Measurements from ENCODE around the gene CLDN6. TPM values are rescaled to one million over a fixed set of nuclear protein-coding genes. Genes with fewer than 3 reads are reported as not detected.

The CLDN6 gene, protein sequence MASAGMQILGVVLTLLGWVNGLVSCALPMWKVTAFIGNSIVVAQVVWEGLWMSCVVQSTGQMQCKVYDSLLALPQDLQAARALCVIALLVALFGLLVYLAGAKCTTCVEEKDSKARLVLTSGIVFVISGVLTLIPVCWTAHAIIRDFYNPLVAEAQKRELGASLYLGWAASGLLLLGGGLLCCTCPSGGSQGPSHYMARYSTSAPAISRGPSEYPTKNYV
- total RNA-seq (2014; rRNA removed; shearing (Covaris generic)), result not detected in 2 replicates

DNA sequence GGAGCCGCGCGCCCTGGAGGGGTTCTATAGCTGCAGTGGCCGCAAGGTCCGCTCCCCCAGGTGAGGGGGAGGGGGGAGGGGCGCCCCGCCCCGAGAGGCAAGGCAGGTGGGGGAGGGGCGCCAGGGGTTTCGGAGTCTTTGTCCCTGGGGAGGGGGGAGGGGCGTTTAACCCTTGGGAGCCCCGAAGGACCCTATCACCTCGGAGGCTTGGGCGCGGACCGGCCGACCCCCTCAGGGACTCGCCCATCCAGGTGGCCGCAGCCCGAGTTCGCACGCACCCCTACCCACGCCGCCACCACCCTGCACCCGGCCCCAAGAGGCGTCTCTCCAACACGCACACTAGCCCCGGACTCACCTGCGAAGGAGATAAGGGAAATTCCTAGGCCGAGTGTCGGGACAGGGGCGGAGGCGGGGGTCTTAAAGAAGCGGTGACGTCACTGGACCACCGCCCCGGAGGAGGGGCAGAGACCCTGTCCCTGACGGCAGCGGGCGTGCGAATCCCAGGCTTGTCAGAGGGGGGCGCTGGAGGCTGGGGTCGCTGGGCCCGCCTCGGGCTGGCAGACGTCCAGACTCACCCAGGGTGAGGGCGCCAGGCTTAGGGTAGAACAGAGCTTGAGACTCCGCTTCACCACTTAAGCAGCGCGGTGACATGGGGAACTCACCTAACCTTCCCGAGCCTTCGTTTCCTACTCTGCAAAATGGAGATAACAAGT, at the start of gene CLDN6:
TSS of gene CLDN6 (minus strand) at position 390 of the 713 bp plus-strand sequence. CDS start 2,162 bp downstream, outside the sequence.
- DNase-seq, result peak; percentile 28 to 31
- Histone ChIP-seq H3K4me1 (peaks cover 9% of the 10 kb centered on the region), H3K4me3 (no peak within 1 kb of the TSS), H3K27me3 (no peaks in the 10 kb centered on the region; the same call in 1 of the 2 replicates), H3K27ac (no peak within 1 kb of the TSS), H3K9me3 (replicated peaks) (no peaks in the 10 kb centered on the region), H3K36me3 (peaks cover 7% of the 10 kb centered on the region)

DNA sequence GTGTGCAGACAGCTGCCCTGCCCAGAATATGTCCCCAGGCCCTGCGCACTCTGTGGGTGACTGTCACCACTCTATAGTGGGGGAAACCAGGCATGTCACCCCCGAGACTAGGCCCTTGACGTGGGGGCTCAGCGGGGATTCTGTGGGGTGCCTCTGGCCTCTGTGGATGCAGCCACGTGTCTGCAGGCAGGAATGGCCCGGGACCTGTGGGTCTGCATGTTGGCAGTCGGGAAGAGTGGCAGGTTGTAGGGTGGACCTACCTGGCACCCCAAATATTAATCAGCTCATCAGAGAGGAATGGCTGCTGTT, 48.4 kb upstream of the CLDN6 start:
- H3K4me1 ChIP-seq, result peaks cover 17% of the 10 kb centered on the region
- H3K27me3 ChIP-seq, result no peaks in the 10 kb centered on the region
- H3K36me3 ChIP-seq, result peaks cover 18% of the 10 kb centered on the region
- peak overlapping the region; percentile 69 for H3K4me3 ChIP-seq
- H3K9me3 ChIP-seq (replicated peaks), result no peaks in the 10 kb centered on the region
- DNase-seq, result no peak
- H3K27ac ChIP-seq, result peak overlapping the region; percentile 92; the same call in 1 of the 2 replicates

DNA sequence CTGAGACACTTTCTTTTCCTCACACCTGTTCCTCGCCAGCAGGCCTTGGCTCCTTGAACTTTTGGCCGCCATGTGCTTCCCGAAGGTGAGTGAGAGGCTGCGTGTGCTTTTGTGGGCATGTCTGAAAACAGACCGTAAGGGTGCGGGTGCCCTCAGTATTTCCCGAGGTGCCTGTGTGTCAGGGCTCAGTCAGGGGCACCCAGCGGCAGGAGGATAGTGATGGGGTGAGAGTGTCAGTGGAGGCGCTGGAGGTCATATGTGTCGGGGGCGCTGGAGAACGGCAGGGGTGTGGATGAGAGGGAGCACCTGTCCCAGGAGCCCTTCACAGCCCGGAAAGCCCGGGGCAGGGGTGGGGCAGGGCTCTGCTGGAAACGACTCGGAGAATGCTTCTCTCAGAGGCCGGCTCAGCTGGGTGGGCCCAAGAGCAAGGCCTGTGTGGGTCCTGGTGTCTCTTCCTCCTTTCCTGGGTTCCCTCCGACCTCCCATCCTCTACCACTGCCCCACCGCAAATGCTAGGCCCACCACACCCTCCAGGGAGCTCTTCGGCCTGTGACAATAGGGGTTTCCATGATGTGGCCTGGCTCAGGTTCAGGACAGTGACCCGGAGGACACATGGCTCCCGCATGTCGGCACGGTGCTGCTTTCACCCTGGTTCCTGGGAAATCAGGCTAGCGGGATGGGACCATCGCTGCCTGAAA, 47.9 kb upstream of the CLDN6 start:
- Histone ChIP-seq H3K27ac (peak overlapping the region; percentile 92), H3K9me3 (replicated peaks) (no peaks in the 10 kb centered on the region), H3K27me3 (no peaks in the 10 kb centered on the region), H3K4me1 (peaks cover 22% of the 10 kb centered on the region), H3K4me3 (peak overlapping the region; percentile 69), H3K36me3 (peaks cover 18% of the 10 kb centered on the region)
- DNase-seq, result peak; percentile 34 to 39

GRCh38 chr16:3065069-3065741, 47.2 kb upstream of the CLDN6 start, which contains the start of gene IL32:
Gene IL32 (plus strand): TSS chr16:3065640. CDS start chr16:3065812, 172 bp downstream.
- peak within 1 kb of the TSS; percentile 92 for H3K27ac ChIP-seq
- peak; percentile 88 to 89 for DNase-seq
- H3K9me3 ChIP-seq (replicated peaks), result no peaks in the 10 kb centered on the region
- peak within 1 kb of the TSS; percentile 69 for H3K4me3 ChIP-seq
- H3K4me1 ChIP-seq, result peaks cover 22% of the 10 kb centered on the region
- no peaks in the 10 kb centered on the region for H3K27me3 ChIP-seq
- peaks cover 18% of the 10 kb centered on the region for H3K36me3 ChIP-seq

- no peaks in the 10 kb centered on the region for H3K9me3 ChIP-seq (replicated peaks)
- peaks cover 29% of the 10 kb centered on the region for H3K4me1 ChIP-seq
- no peaks in the 10 kb centered on the region for H3K27me3 ChIP-seq
- H3K4me3 ChIP-seq, result no peak overlapping the region
- no peak for DNase-seq
- no peak overlapping the region for H3K27ac ChIP-seq
- peaks cover 14% of the 10 kb centered on the region for H3K36me3 ChIP-seq
These were observed 45.8 kb upstream of the CLDN6 start for GRCh38 chr16:3063625-3064386.

GRCh38 chr16:3062553-3062952, 44.6 kb upstream of the CLDN6 start:
- Histone ChIP-seq H3K36me3 (peaks cover 3% of the 10 kb centered on the region; the same call in 1 of the 2 replicates), H3K4me1 (peaks cover 29% of the 10 kb centered on the region), H3K4me3 (no peak overlapping the region), H3K9me3 (replicated peaks) (no peaks in the 10 kb centered on the region), H3K27me3 (no peaks in the 10 kb centered on the region), H3K27ac (no peak overlapping the region)
- no peak for DNase-seq

DNA sequence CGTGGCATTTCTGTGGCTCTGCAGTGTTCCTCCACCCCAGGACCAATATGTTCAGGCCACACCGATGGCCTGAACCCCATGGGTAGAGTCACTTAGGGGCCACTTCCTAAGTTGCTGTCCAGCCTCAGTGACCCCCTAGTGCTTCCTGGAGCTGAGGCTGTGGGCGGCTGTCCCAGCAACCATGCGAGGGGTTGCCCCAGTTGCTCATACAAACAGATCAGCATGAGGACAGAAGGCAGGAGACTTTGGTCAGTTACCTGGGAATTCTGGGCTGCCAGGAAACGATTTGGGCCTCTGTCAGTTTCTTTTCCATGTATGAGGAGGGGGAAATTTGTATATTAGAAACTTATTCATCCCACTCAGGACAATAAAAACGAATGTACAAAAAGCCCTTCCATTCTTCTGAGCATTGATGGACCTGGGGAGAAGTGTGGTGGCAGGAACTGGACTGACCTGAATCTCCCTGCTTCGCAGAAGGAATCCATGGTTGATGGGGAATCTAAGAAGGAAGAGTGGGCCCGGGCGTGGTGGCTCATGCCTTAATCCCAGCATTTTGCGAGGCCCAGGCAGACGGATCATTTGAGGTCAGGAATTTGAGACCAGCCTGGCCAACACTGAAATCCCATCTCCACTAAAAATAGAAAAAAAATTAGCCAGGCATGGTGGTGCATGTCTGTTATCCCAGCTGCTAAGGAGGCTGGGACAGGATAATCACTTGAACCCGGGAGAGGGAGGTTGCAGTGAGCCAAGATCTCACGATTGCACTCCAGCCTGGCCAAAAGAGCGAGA, 42.5 kb upstream of the CLDN6 start:
- DNase-seq, result peak; percentile 85 to 89

DNA sequence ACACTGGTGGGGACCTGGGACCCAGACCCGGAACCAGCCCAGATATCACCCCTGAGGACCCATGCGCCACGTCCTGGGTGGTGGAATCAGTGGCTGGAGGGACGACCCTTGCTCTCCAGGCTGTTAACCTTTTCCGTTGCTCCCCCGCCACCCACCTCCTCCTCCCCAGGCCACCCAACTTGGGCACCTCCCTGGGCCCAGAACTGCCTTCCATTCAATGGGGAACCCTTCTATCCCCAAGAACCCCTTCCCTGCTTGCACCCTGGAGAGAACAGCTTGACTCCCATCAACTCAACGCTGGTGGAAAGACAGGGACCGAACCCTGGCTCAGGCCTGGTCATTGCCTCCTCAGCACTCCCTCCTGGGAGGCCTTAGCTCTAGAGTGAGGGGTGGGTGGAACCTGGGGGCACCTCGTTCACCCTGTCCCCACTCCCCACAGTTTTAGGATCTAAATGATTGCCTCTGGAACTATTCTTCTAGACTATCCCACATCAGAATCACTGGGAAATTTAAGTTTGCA, 41.8 kb upstream of the CLDN6 start:
- Histone ChIP-seq H3K27ac (peak overlapping the region; percentile 83), H3K27me3 (no peaks in the 10 kb centered on the region), H3K4me1 (peaks cover 25% of the 10 kb centered on the region)

More for the DNA sequence above, 42.5 kb upstream of the CLDN6 start:
- Histone ChIP-seq H3K4me3 (no peak overlapping the region), H3K36me3 (no peaks in the 10 kb centered on the region), H3K4me1 (peaks cover 29% of the 10 kb centered on the region), H3K27me3 (no peaks in the 10 kb centered on the region), H3K9me3 (replicated peaks) (no peaks in the 10 kb centered on the region), H3K27ac (peak overlapping the region; percentile 83)

DNA sequence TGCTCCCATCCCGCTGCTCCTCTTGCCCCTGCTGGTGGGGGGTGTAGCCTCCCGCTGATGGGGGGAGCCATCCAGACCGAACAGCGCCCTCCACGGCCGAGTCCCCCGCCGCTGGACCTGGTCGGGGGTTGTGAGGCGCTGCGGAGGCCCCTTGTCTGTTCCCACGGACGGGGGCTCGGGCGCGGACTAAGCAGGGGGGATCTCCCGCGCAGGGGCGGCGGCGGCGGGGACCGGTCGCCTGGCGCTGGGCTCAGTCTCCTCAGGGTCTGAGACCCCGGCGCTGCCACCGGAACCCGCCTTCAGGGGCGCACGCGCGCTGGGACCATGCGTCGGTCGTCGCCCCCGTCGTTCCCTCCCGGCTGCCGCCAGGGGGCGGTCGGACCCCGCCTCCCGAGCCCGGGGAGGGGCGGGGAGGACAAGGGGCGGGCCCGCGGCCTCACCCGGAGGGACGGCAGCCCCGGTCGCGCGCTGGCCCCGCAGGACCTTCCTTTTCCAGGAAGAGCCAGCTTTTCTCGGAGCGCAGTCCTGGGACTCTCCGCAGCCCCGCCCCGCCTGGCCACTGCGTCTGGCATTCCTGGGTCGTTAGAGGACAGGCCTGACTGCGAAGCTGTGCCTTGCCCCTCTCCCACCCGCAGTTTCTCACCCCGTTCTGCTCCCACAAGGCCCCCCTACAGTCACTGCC, 41.2 kb upstream of the CLDN6 start:
- no peaks in the 10 kb centered on the region for H3K9me3 ChIP-seq (replicated peaks)
- H3K36me3 ChIP-seq, result no peaks in the 10 kb centered on the region
- DNase-seq, result peak; percentile 93 to 95
- peak overlapping the region; percentile 83 for H3K27ac ChIP-seq
- no peaks in the 10 kb centered on the region for H3K27me3 ChIP-seq
- peaks cover 22% of the 10 kb centered on the region for H3K4me1 ChIP-seq
- peak overlapping the region; percentile 79 for H3K4me3 ChIP-seq

More for the DNA sequence above, 41.8 kb upstream of the CLDN6 start:
- no peaks in the 10 kb centered on the region for H3K36me3 ChIP-seq
- no peaks in the 10 kb centered on the region for H3K9me3 ChIP-seq (replicated peaks)
- peak overlapping the region; percentile 79 for H3K4me3 ChIP-seq
- DNase-seq, result no peak

- H3K9me3 ChIP-seq (replicated peaks), result no peaks in the 10 kb centered on the region
- peak in 1 of 2 experiments; percentile 62 for DNase-seq
- H3K4me3 ChIP-seq, result peak overlapping the region; percentile 79
- no peaks in the 10 kb centered on the region for H3K36me3 ChIP-seq
- peak overlapping the region; percentile 83 for H3K27ac ChIP-seq
- peaks cover 22% of the 10 kb centered on the region for H3K4me1 ChIP-seq
- no peaks in the 10 kb centered on the region for H3K27me3 ChIP-seq
These were observed 40.4 kb upstream of the CLDN6 start for GRCh38 chr16:3058139-3059030.

DNA sequence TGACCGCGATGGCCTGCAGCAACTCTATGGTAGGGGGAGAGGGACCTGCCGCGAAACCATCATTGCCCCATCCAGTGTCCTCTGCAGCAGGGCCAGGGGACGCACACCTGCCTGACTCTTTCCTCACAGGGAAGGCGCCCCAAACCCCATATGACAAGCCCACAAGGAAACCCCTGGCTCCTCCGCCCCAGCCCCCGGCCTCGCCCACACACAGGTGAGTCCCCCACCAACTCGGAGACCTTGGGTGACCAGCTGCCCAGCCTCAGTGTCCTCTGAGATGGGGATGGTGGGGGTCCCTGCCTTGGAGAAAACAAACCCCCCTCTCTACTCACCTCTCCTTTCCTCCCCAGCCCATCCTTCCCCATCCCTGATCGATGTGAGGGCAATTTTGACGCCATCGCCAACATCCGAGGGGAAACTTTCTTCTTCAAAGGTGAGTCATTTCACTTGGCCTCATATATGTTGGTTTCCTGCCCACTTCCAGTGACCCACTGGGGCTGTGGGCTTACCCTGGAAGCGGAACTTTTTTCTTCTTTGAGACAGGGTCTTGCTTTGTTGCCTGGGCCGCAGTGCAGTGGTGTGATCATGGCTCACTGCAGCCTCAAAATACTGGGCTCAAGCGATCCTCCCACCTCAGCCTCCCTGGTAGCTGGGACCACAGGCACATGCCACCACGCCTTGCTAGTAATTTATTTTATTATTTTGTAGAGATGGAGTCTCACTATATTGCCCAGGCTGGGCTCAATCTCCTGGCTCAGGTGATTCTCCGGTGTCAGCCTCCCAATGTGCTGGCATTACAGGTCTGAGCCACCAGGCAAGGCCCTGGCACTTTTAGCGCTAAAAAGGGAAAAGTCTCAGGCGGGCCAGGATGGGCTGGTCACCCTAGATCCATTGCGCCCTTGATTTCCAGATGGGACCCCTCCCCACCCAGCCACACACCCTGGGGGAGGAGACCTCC, 39.5 kb upstream of the CLDN6 start:
- Histone ChIP-seq H3K27me3 (no peaks in the 10 kb centered on the region), H3K36me3 (no peaks in the 10 kb centered on the region), H3K4me1 (peaks cover 22% of the 10 kb centered on the region), H3K9me3 (replicated peaks) (no peaks in the 10 kb centered on the region), H3K4me3 (no peak overlapping the region), H3K27ac (no peak overlapping the region)
- DNase-seq, result no peak

Data from SJCRH30 (cell line).